MM.1S (cell line): ENCODE data around the gene NDUFA5.

ENCODE experiments used
- DNase-seq: peaks from one replicate; pipeline ENCODE4 v3.0.0-alpha.2; 2015
- H2AFZ ChIP-seq: fragments of 300-600 bp; sonication (generic); 2 replicates; pipeline ENCODE4 v1.6.0; 2016; ENCODE audit warnings: antibody characterized with exemption, low read length
- H3F3A ChIP-seq: fragments of 300-600 bp; sonication (generic); 2 replicates; pipeline ENCODE4 v1.6.1; 2016; ENCODE audit warnings: mild to moderate bottlenecking, antibody characterized with exemption, low read length, moderate library complexity, mixed read lengths; ENCODE audit not compliant: insufficient read depth
- H3K27ac ChIP-seq: fragments of 300-600 bp; sonication (generic); 2 replicates; pipeline ENCODE4 v1.5.1; 2016; ENCODE audit warnings: mild to moderate bottlenecking, low read length
- H3K27me3 ChIP-seq: fragments of 300-600 bp; sonication (generic); replicated peaks from 2 replicates; pipeline ENCODE4 v1.6.0; 2016; ENCODE audit warnings: low read length; ENCODE audit not compliant: insufficient read depth
- H3K36me3 ChIP-seq: fragments of 300-600 bp; sonication (generic); replicated peaks from 2 replicates; pipeline ENCODE4 v1.6.1; 2016; ENCODE audit warnings: mild to moderate bottlenecking, low read length, mixed read lengths; ENCODE audit not compliant: insufficient read depth
- H3K4me1 ChIP-seq: fragments of 300-600 bp; sonication (generic); 2 replicates; pipeline ENCODE4 v1.6.1; 2016; ENCODE audit warnings: low read length, mixed read lengths
- H3K4me2 ChIP-seq: fragments of 300-600 bp; sonication (generic); 2 replicates; pipeline ENCODE4 v1.6.0; 2016; ENCODE audit warnings: low read depth, low read length
- H3K4me3 ChIP-seq: fragments of 300-600 bp; sonication (generic); 2 replicates; pipeline ENCODE4 v1.5.1; 2016; ENCODE audit warnings: low read length, mixed read lengths
- H3K79me2 ChIP-seq: fragments of 300-600 bp; sonication (generic); 2 replicates; pipeline ENCODE4 v1.6.1; 2016; ENCODE audit warnings: mixed run types, low read length, mixed read lengths
- H3K9ac ChIP-seq: fragments of 300-600 bp; sonication (generic); 2 replicates; pipeline ENCODE4 v1.6.1; 2016; ENCODE audit warnings: low read length, mixed read lengths
- H3K9me2 ChIP-seq: fragments of 300-600 bp; sonication (generic); replicated peaks from 2 replicates; pipeline ENCODE4 v1.6.1; 2016; ENCODE audit warnings: mild to moderate bottlenecking, low read length, mixed read lengths; ENCODE audit not compliant: insufficient read depth
- H3K9me3 ChIP-seq: fragments of 300-600 bp; sonication (generic); replicated peaks from 2 replicates; pipeline ENCODE4 v1.6.1; 2016; ENCODE audit warnings: mild to moderate bottlenecking, low read length, mixed read lengths; ENCODE audit not compliant: insufficient read depth
- H4K20me1 ChIP-seq: fragments of 300-600 bp; sonication (generic); 2 replicates; pipeline ENCODE4 v1.6.1; 2016; ENCODE audit warnings: mild to moderate bottlenecking, low read length, moderate library complexity, mixed read lengths; ENCODE audit not compliant: insufficient read depth
- CTCF ChIP-seq: fragments of 300-600 bp; sonication (generic); IDR thresholded peaks from 2 replicates; pipeline ENCODE4 v1.5.1; 2016; ENCODE audit warnings: antibody characterized with exemption, low read length, mixed read lengths
- EZH2 ChIP-seq: fragments of 300-600 bp; sonication (generic); optimal IDR thresholded peaks from 2 replicates; pipeline ENCODE3; 2017; ENCODE audit warnings: low read depth, mild to moderate bottlenecking, antibody characterized with exemption, low read length, mixed read lengths
- EZH2phosphoT487 ChIP-seq: fragments of 300-600 bp; sonication (generic); IDR thresholded peaks from 2 replicates; pipeline ENCODE4 v1.6.1; 2018; ENCODE audit warnings: antibody characterized with exemption, low read length

The NDUFA5 gene

GRCh38 chr7:123505221-123505620 lies 52.4 kb downstream of the NDUFA5 start:
- no peak for DNase-seq
- H3K27ac ChIP-seq = no peak overlapping the region
- TF ChIP-seq EZH2 = no peak
- no peak for TF ChIP-seq EZH2phosphoT487
- TF ChIP-seq CTCF = no peak

GRCh38 chr7:123502201-123502600 lies 55.4 kb downstream of the NDUFA5 start:
- TF ChIP-seq CTCF (no peak), EZH2phosphoT487 (no peak), EZH2 (no peak)
- Histone ChIP-seq H3F3A (no peaks in the 10 kb centered on the region), H3K9ac (no peak overlapping the region), H3K27ac (no peak overlapping the region), H3K9me3 (no peaks in the 10 kb centered on the region), H2AFZ (no peak overlapping the region), H4K20me1 (no peaks in the 10 kb centered on the region), H3K4me1 (no peaks in the 10 kb centered on the region), H3K4me2 (no peak overlapping the region), H3K4me3 (no peak overlapping the region), H3K27me3 (no peaks in the 10 kb centered on the region), H3K9me2 (no peaks in the 10 kb centered on the region), H3K36me3 (no peaks in the 10 kb centered on the region), H3K79me2 (no peaks in the 10 kb centered on the region)
- no peak for DNase-seq

More at GRCh38 chr7:123505221-123505620, 52.4 kb downstream of the NDUFA5 start:
- H3F3A ChIP-seq = no peaks in the 10 kb centered on the region
- H3K9ac ChIP-seq = no peak overlapping the region
- no peaks in the 10 kb centered on the region for H3K9me2 ChIP-seq
- H3K36me3 ChIP-seq = no peaks in the 10 kb centered on the region
- H3K4me3 ChIP-seq = no peak overlapping the region
- no peaks in the 10 kb centered on the region for H4K20me1 ChIP-seq
- no peaks in the 10 kb centered on the region for H3K9me3 ChIP-seq
- H3K4me1 ChIP-seq = no peaks in the 10 kb centered on the region
- H2AFZ ChIP-seq = no peak overlapping the region
- H3K27me3 ChIP-seq = no peaks in the 10 kb centered on the region
- no peaks in the 10 kb centered on the region for H3K79me2 ChIP-seq
- H3K4me2 ChIP-seq = no peak overlapping the region

- H4K20me1 ChIP-seq = no peaks in the 10 kb centered on the region
- no peak overlapping the region for H3K4me2 ChIP-seq
- H3K9me2 ChIP-seq = no peaks in the 10 kb centered on the region
- H3K9ac ChIP-seq = no peak overlapping the region
- no peak overlapping the region for H3K4me3 ChIP-seq
- H3K9me3 ChIP-seq = no peaks in the 10 kb centered on the region
- TF ChIP-seq EZH2 (no peak), EZH2phosphoT487 (no peak), CTCF (no peak)
- no peaks in the 10 kb centered on the region for H3F3A ChIP-seq
- DNase-seq = no peak
- no peak overlapping the region for H2AFZ ChIP-seq
- no peak overlapping the region for H3K27ac ChIP-seq
- H3K36me3 ChIP-seq = no peaks in the 10 kb centered on the region
- no peaks in the 10 kb centered on the region for H3K27me3 ChIP-seq
- H3K4me1 ChIP-seq = no peaks in the 10 kb centered on the region
- H3K79me2 ChIP-seq = no peaks in the 10 kb centered on the region
Measured at GRCh38 chr7:123500878-123501489, 56.6 kb downstream of the NDUFA5 start.
